BE2C (cell line): ENCODE results near the gene SEC23IP.
A peak's percentile ranks its signal among the peaks of the same experiment; 100 is the strongest.
"Not testable (repeated sequence)": the region's sequence is repeated elsewhere in the genome, so short reads cannot be mapped to it uniquely, and the experiment has no call there.

Source experiments
- DNase-seq: peaks from one replicate; pipeline ENCODE4 v3.0.0-alpha.2; 2020
- H3K27me3 ChIP-seq: fragments of 250-450 bp; sonication (Bioruptor Pico); 2 replicates; pipeline ENCODE4 v1.5.1; 2020; ENCODE audit warnings: mild to moderate bottlenecking
- H3K36me3 ChIP-seq: fragments of 250-450 bp; sonication (Bioruptor Pico); 2 replicates; pipeline ENCODE4 v1.5.1; 2020; ENCODE audit warnings: mild to moderate bottlenecking
- H3K4me1 ChIP-seq: fragments of 250-450 bp; sonication (Bioruptor Pico); 2 replicates; pipeline ENCODE4 v1.5.1; 2020
- H3K4me3 ChIP-seq: 2 replicates; pipeline ENCODE4 v1.5.1; 2011; ENCODE audit warnings: low read depth, low read length
- H3K9me3 ChIP-seq: fragments of 250-450 bp; sonication (Bioruptor Pico); 2 replicates; pipeline ENCODE4 v1.5.1; 2020
- CTCF ChIP-seq: IDR thresholded peaks from 2 replicates; pipeline ENCODE4 v1.5.1; 2012; ENCODE audit warnings: mild to moderate bottlenecking, low read depth, low read length

The SEC23IP gene

GRCh38 chr10:119863951-119864565, 28.5 kb upstream of the SEC23IP start:
- Histone ChIP-seq H3K4me3 (no peak overlapping the region), H3K27me3 (no peaks in the 10 kb centered on the region), H3K9me3 (no peaks in the 10 kb centered on the region), H3K4me1 (no peaks in the 10 kb centered on the region), H3K36me3 (peaks cover 5% of the 10 kb centered on the region; the same call in 1 of the 2 replicates)
- DNase-seq = no peak
- no peak for TF ChIP-seq CTCF

- Histone ChIP-seq H3K4me1 (no peaks in the 10 kb centered on the region), H3K36me3 (peaks cover 5% of the 10 kb centered on the region; the same call in 1 of the 2 replicates), H3K27me3 (no peaks in the 10 kb centered on the region), H3K4me3 (no peak overlapping the region), H3K9me3 (no peaks in the 10 kb centered on the region)
- TF ChIP-seq CTCF = no peak
- no peak for DNase-seq
Measured at GRCh38 chr10:119865699-119866240, 26.8 kb upstream of the SEC23IP start.

- peaks cover 5% of the 10 kb centered on the region; the same call in 1 of the 2 replicates for H3K36me3 ChIP-seq
- H3K4me3 ChIP-seq = no peak overlapping the region
- H3K4me1 ChIP-seq = no peaks in the 10 kb centered on the region
- no peaks in the 10 kb centered on the region for H3K9me3 ChIP-seq
- TF ChIP-seq CTCF = no peak
- H3K27me3 ChIP-seq = no peaks in the 10 kb centered on the region
- no peak for DNase-seq
Measured at GRCh38 chr10:119867317-119867716, 25.2 kb upstream of the SEC23IP start.

- not testable (repeated sequence) for DNase-seq, H3K4me3 ChIP-seq, H3K9me3 ChIP-seq, H3K36me3 ChIP-seq, H3K27me3 ChIP-seq, H3K4me1 ChIP-seq
Measured at GRCh38 chr10:119869398-119869797, 23.1 kb upstream of the SEC23IP start.

GRCh38 chr10:119871881-119872609, 20.5 kb upstream of the SEC23IP start:
- TF ChIP-seq CTCF = no peak
- Histone ChIP-seq H3K9me3 (no peaks in the 10 kb centered on the region), H3K4me3 (peak overlapping the region; percentile 90), H3K36me3 (no peaks in the 10 kb centered on the region; the same call in 1 of the 2 replicates), H3K4me1 (peaks cover 2% of the 10 kb centered on the region; the same call in 1 of the 2 replicates), H3K27me3 (no peaks in the 10 kb centered on the region)
- peak; percentile 36 for DNase-seq

GRCh38 chr10:119872610-119872859, 20.0 kb upstream of the SEC23IP start, which contains the start of gene MCMBP:
MCMBP (minus strand) TSS chr10:119872843; CDS start chr10:119872584, 259 bp downstream.
- Histone ChIP-seq H3K27me3 (no peaks in the 10 kb centered on the region), H3K36me3 (no peaks in the 10 kb centered on the region; the same call in 1 of the 2 replicates), H3K4me1 (peaks cover 2% of the 10 kb centered on the region; the same call in 1 of the 2 replicates), H3K4me3 (peak within 1 kb of the TSS; percentile 90), H3K9me3 (no peaks in the 10 kb centered on the region)
- no peak for DNase-seq
- TF ChIP-seq CTCF = no peak
